H9 (cell line): ENCODE results near the gene HDLBP. TPM values are rescaled to one million over a fixed set of nuclear protein-coding genes. Genes with fewer than 3 reads are reported as not detected.

Source experiments
- DNase-seq: peaks from one replicate; pipeline ENCODE4 v3.0.0-alpha.2; 2017
- H2AFZ ChIP-seq: one replicate; pipeline ENCODE4 v1.6.1; 2013; ENCODE audit warnings: mild to moderate bottlenecking, low read length, control low read depth, moderate library complexity
- H2AK5ac ChIP-seq: 2 replicates; pipeline ENCODE4 v1.6.1; 2013; ENCODE audit warnings: low read length, control low read depth, mixed read lengths; ENCODE audit not compliant: insufficient read length
- H2BK120ac ChIP-seq: one replicate; pipeline ENCODE4 v1.6.1; 2013; ENCODE audit warnings: low read depth, mild to moderate bottlenecking, low read length, control low read depth, inconsistent platforms; ENCODE audit not compliant: poor library complexity, severe bottlenecking
- H2BK12ac ChIP-seq: 2 replicates; pipeline ENCODE4 v1.6.1; 2013; ENCODE audit warnings: low read length, control low read depth, mixed read lengths, low read depth; ENCODE audit not compliant: insufficient read length
- H2BK15ac ChIP-seq: 2 replicates; pipeline ENCODE4 v1.6.1; 2013; ENCODE audit warnings: low read depth, low read length, control low read depth
- H2BK20ac ChIP-seq: one replicate; pipeline ENCODE4 v1.6.1; 2013; ENCODE audit warnings: low read depth, mild to moderate bottlenecking, low read length, control low read depth, inconsistent platforms; ENCODE audit not compliant: poor library complexity, severe bottlenecking
- H2BK5ac ChIP-seq: 2 replicates; pipeline ENCODE4 v1.6.1; 2013; ENCODE audit warnings: low read length, control low read depth, mixed read lengths; ENCODE audit not compliant: insufficient read length
- H3K14ac ChIP-seq: 2 replicates; pipeline ENCODE4 v1.6.1; 2013; ENCODE audit warnings: low read length, control low read depth; ENCODE audit not compliant: insufficient read depth
- H3K18ac ChIP-seq: 2 replicates; pipeline ENCODE4 v1.6.1; 2013; ENCODE audit warnings: low read depth, mild to moderate bottlenecking, mixed read lengths, low read length, control low read depth; ENCODE audit not compliant: insufficient read length
- H3K23ac ChIP-seq: 2 replicates; pipeline ENCODE4 v1.6.1; 2013; ENCODE audit warnings: low read length, control low read depth, mixed read lengths, low read depth; ENCODE audit not compliant: insufficient read length
- H3K23me2 ChIP-seq: 2 replicates; pipeline ENCODE4 v1.6.1; 2013; ENCODE audit warnings: low read depth, mild to moderate bottlenecking, mixed read lengths, low read length, control low read depth; ENCODE audit not compliant: insufficient read length, poor library complexity, severe bottlenecking
- H3K27ac ChIP-seq: 2 replicates; pipeline ENCODE4 v1.5.1; 2013; ENCODE audit warnings: low read length, control low read depth, mixed read lengths, low read depth; ENCODE audit not compliant: insufficient read length
- H3K27me3 ChIP-seq: 2 replicates; pipeline ENCODE4 v1.6.1; 2013; ENCODE audit warnings: low read length, control low read depth, inconsistent platforms; ENCODE audit not compliant: insufficient read depth
- H3K4ac ChIP-seq: 2 replicates; pipeline ENCODE4 v1.6.1; 2013; ENCODE audit warnings: low read depth, mild to moderate bottlenecking, control low read depth, inconsistent platforms, low read length, moderate library complexity
- H3K4me1 ChIP-seq: 2 replicates; pipeline ENCODE4 v1.6.1; 2013; ENCODE audit warnings: low read length, control low read depth, inconsistent platforms; ENCODE audit not compliant: insufficient read depth
- H3K4me2 ChIP-seq: 2 replicates; pipeline ENCODE4 v1.6.1; 2013; ENCODE audit warnings: low read length, control low read depth, mixed read lengths; ENCODE audit not compliant: insufficient read length, insufficient read depth
- H3K56ac ChIP-seq: 2 replicates; pipeline ENCODE4 v1.6.1; 2013; ENCODE audit warnings: low read depth, mild to moderate bottlenecking, mixed read lengths, low read length, control low read depth; ENCODE audit not compliant: insufficient read length
- H3K79me1 ChIP-seq: 2 replicates; pipeline ENCODE4 v1.6.1; 2013; ENCODE audit warnings: low read depth, mild to moderate bottlenecking, moderate library complexity, low read length, control low read depth, inconsistent platforms; ENCODE audit not compliant: insufficient read depth, poor library complexity, severe bottlenecking
- H3K79me2 ChIP-seq: 2 replicates; pipeline ENCODE4 v1.6.1; 2013; ENCODE audit warnings: low read length, control low read depth, inconsistent platforms; ENCODE audit not compliant: insufficient read depth
- H3K9ac ChIP-seq: 2 replicates; pipeline ENCODE4 v1.6.1; 2013; ENCODE audit warnings: low read length, control low read depth, mixed read lengths; ENCODE audit not compliant: insufficient read length; ENCODE audit errors: extremely low read depth
- H3K9me3 ChIP-seq: one replicate; pipeline ENCODE4 v1.6.1; 2013; ENCODE audit warnings: low read depth, low read length, inconsistent platforms; ENCODE audit not compliant: control insufficient read depth
- H3T11ph ChIP-seq: one replicate; pipeline ENCODE4 v1.6.1; 2013; ENCODE audit warnings: mild to moderate bottlenecking, low read length, control low read depth, inconsistent platforms
- H4K20me1 ChIP-seq: one replicate; pipeline ENCODE4 v1.6.1; 2013; ENCODE audit not compliant: control insufficient read depth, insufficient read length, insufficient read depth
- H4K5ac ChIP-seq: 2 replicates; pipeline ENCODE4 v1.6.1; 2013; ENCODE audit warnings: low read depth, mild to moderate bottlenecking, mixed read lengths, low read length, control low read depth; ENCODE audit not compliant: insufficient read length
- H4K8ac ChIP-seq: replicated peaks from 2 replicates; pipeline ENCODE4 v1.6.1; 2013; ENCODE audit warnings: low read length, control low read depth, mixed read lengths, low read depth; ENCODE audit not compliant: insufficient read length
- H4K91ac ChIP-seq: 2 replicates; pipeline ENCODE4 v1.6.1; 2013; ENCODE audit warnings: low read depth, mild to moderate bottlenecking, moderate library complexity, mixed read lengths, low read length, control low read depth; ENCODE audit not compliant: insufficient read length
- H3K27ac Mint-ChIP-seq, 3 experiments: 2 replicates in 2 of 3; 3 replicates in 1 of 3; pipeline ENCODE4 v1.8.0; 2020 to 2021; ENCODE audit warnings: mixed read lengths in 3 of 3, mild to moderate bottlenecking in 1 of 3, moderate library complexity in 1 of 3
- H3K27me3 Mint-ChIP-seq: 2 replicates; pipeline ENCODE4 v1.8.0; 2021; ENCODE audit warnings: low read depth, mild to moderate bottlenecking, moderate library complexity, mixed read lengths
- H3K36me3 Mint-ChIP-seq, 3 experiments: 2 replicates in 2 of 3; 3 replicates in 1 of 3; pipeline ENCODE4 v1.8.0; 2020 to 2021; ENCODE audit warnings: low read depth in 3 of 3, mixed read lengths in 3 of 3; ENCODE audit not compliant: insufficient read depth in 1 of 3
- H3K4me1 Mint-ChIP-seq, 2 experiments: 2 replicates each; pipeline ENCODE4 v1.8.0; 2020; ENCODE audit warnings: mixed read lengths in 2 of 2
- H3K4me3 Mint-ChIP-seq, 2 experiments: 2 replicates in 1 of 2; 3 replicates in 1 of 2; pipeline ENCODE4 v1.8.0; 2020 to 2021; ENCODE audit warnings: mild to moderate bottlenecking in 2 of 2, mixed read lengths in 2 of 2, moderate library complexity in 1 of 2
- H3K9me3 Mint-ChIP-seq, 2 experiments: 2 replicates in 1 of 2; 3 replicates in 1 of 2; pipeline ENCODE4 v1.8.0; 2020; ENCODE audit warnings: mild to moderate bottlenecking in 2 of 2, mixed read lengths in 2 of 2, moderate library complexity in 1 of 2
- WGBS: extraction: QIAGEN DNeasy Blood & Tissue Kit; methylation state at CpG from one replicate; pipeline ENCODE4 v1.1.7; 2013; ENCODE audit warnings: missing lambda C conversion rate, low lambda C conversion rate, mixed read lengths; ENCODE audit not compliant: insufficient read length; ENCODE audit errors: extremely low coverage; 5-methylcytosine and 5-hydroxymethylcytosine counted together
- total RNA-seq: library from RNA; stranded (reverse); gene quantifications from 2 replicates; pipeline ENCODE4 v1.2.1, GENCODE V29; 2021
- TF ChIP-seq, protein P1 (sequence below): fragments of 200-600 bp; sonication (generic); conservative IDR thresholded peaks from 3 replicates; pipeline ENCODE4 v1.8.0; 2021; ENCODE audit warnings: antibody characterized with exemption, mild to moderate bottlenecking

Gene HDLBP
- total RNA-seq, 1 experiment from 2014 or later, result 364 TPM

DNA sequence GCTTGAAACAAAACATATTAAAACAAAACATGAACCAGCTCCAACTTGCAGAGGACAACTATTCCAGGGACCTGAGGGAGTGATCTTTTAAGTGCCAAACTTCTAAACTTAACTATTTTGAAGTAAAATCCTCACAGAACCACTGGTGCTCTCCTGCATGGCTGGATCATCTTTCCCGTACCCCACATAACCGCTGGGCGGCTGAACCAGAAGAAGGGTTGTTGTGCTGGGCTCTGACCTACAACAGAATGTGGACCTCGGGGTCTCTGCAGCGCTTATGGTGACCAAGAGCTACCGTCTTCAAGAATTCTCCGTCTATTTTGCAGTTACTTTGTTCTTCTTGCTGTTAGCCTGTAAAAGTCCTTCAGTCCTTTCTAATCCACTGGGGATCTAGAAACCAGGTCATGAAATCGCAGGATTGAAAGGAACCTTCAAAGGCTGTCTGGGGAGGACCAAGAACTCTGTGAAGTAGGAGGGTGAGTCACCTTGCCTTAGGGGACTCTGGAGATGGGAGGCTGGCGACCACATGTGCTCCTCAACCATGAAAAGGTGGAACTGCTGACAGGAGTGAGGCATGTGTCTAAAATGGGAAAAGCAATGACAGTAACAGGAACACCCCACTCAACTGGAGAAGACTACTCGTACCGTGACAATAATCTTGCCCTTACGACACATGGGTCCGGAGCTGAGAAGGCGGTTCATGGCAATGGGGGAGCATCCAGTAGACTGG lies 46.6 kb downstream of the HDLBP start:
- Histone ChIP-seq H2BK15ac (no peak overlapping the region), H3K18ac (no peak overlapping the region), H3K4ac (no peak overlapping the region), H2BK5ac (no peak overlapping the region), H3K79me2 (peaks cover 15% of the 10 kb centered on the region; the same call in 1 of the 2 replicates), H3K27me3 (no peaks in the 10 kb centered on the region), H2BK20ac (no peak overlapping the region), H3K4me1 (no peaks in the 10 kb centered on the region; the same call in 1 of the 2 replicates), H3K27ac (no peak overlapping the region), H3T11ph (no peak overlapping the region), H3K23me2 (peaks cover 6% of the 10 kb centered on the region), H3K23ac (no peak overlapping the region), H4K91ac (no peak overlapping the region), H4K5ac (no peak overlapping the region), H3K9me3 (no peaks in the 10 kb centered on the region), H2BK12ac (no peak overlapping the region), H2BK120ac (no peak overlapping the region), H2AFZ (no peak overlapping the region), H2AK5ac (no peak overlapping the region), H3K14ac (no peak overlapping the region), H3K79me1 (peaks cover 8% of the 10 kb centered on the region), H3K9ac (no peak overlapping the region), H3K4me2 (no peak overlapping the region), H4K8ac (no peak overlapping the region), H3K56ac (no peak overlapping the region), H4K20me1 (peaks cover 2% of the 10 kb centered on the region)
- H3K4me3 Mint-ChIP-seq, result no peak overlapping the region
- H3K36me3 Mint-ChIP-seq, result peaks cover 24 to 44% (median 29%) of the 10 kb centered on the region in 3 experiments; a peak in 6 of 7 replicates
- peak; percentile 18 for DNase-seq
- TF ChIP-seq, protein P1, sequence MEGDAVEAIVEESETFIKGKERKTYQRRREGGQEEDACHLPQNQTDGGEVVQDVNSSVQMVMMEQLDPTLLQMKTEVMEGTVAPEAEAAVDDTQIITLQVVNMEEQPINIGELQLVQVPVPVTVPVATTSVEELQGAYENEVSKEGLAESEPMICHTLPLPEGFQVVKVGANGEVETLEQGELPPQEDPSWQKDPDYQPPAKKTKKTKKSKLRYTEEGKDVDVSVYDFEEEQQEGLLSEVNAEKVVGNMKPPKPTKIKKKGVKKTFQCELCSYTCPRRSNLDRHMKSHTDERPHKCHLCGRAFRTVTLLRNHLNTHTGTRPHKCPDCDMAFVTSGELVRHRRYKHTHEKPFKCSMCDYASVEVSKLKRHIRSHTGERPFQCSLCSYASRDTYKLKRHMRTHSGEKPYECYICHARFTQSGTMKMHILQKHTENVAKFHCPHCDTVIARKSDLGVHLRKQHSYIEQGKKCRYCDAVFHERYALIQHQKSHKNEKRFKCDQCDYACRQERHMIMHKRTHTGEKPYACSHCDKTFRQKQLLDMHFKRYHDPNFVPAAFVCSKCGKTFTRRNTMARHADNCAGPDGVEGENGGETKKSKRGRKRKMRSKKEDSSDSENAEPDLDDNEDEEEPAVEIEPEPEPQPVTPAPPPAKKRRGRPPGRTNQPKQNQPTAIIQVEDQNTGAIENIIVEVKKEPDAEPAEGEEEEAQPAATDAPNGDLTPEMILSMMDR, result no peak
- 0 out of 7 replicates have a peak overlapping the region, but pooled peaks of 1 of the 3 experiments have one; percentile 62 for H3K27ac Mint-ChIP-seq
- H3K27me3 Mint-ChIP-seq, result no peaks in the 10 kb centered on the region
- no CpG with 5 or more reads among the region's 14 CpGs for WGBS
- H3K9me3 Mint-ChIP-seq, result no peaks in the 10 kb centered on the region
- peaks cover 33 to 44% of the 10 kb centered on the region in 2 experiments for H3K4me1 Mint-ChIP-seq
